Bronchial epithelial cell (primary cell): ENCODE data around the gene THADA. TPM values are rescaled to one million over a fixed set of nuclear protein-coding genes. Genes with fewer than 3 reads are reported as not detected.
"Not testable (repeated sequence)": the region's sequence is repeated elsewhere in the genome, so short reads cannot be mapped to it uniquely, and the experiment has no call there.

Experiments used
- DNase-seq: peaks from one replicate; pipeline ENCODE4 v3.0.0-alpha.2; 2010; ENCODE audit warnings: low read depth
- FAIRE-seq: peaks from 2 replicates; lab custom pipeline; 2011; peaks lifted over from hg19 to GRCh38; lab: Jason Lieb, UNC
- H3K27me3 ChIP-seq: 2 replicates; pipeline ENCODE4 v1.5.1; 2011; ENCODE audit warnings: low read length; ENCODE audit not compliant: control insufficient read depth, insufficient read depth
- H3K36me3 ChIP-seq: 2 replicates; pipeline ENCODE4 v1.5.1; 2011; ENCODE audit warnings: low read length; ENCODE audit not compliant: control insufficient read depth, insufficient read depth
- H3K4me3 ChIP-seq: 2 replicates; pipeline ENCODE4 v1.5.1; 2011; ENCODE audit warnings: mild to moderate bottlenecking, low read depth, low read length, control low read depth
- total RNA-seq: library from RNA; depleted of rRNA; stranded (reverse); fragments of >200 nt; gene quantifications from 2 replicates; pipeline ENCODE4 v1.2.1, GENCODE V29; 2014
- TF ChIP-seq, protein P1 (sequence below): IDR thresholded peaks from 2 replicates; pipeline ENCODE4 v1.5.1; 2011; ENCODE audit warnings: mild to moderate bottlenecking, moderate library complexity, low read length, control low read depth, inconsistent platforms; ENCODE audit not compliant: insufficient read depth, severe bottlenecking

The THADA gene
- total RNA-seq, 1 donor from 2014 or later, result 25.8 TPM

DNA sequence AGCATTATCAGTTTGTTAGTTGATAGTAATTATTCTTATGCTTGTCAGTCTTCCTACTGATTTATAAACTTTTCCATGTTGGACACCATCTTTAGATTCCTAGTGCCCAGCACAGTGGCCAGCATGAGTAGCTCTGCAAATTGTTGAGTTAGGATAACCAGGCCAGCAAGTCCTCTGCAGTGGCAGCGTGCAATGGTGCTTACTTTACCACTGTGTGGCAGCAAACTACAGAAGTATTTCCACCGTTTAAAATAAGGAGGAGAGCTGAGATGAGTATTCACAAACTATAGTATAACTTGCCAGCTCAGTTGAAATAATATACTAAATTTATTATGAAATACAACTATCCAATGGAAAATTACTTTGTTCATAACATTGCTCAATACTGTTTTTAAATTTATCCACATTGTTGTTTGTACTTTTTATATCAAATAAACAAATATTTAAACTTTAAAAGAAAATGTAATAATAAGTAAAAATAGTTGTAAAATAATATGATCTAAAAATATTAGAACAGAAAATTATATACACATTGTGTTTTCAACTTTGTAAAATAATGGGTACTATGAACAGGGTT is 9.3 kb upstream of the THADA start:
- H3K4me3 ChIP-seq, result no peak overlapping the region
- FAIRE-seq (no peak), DNase-seq (peak; percentile 55)

DNA sequence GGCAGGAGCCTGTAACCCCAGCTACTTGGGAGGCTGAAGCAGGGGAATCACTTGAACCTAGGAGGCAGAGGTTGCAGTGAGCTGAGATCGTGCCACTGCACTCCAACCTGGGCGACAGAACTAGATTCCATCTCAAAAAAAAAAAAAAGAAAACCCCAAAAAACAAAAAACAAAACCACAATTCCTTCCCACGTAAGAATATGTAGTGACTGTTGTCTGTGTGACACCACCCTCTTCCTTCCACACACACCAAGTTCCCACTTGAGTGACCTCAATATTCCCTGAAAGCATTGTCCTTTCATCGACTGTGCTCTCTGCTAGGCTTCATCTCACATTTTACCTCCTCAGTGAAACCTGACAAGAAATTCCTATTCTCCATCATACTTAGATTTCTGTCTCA is 8.8 kb upstream of the THADA start:
- Histone ChIP-seq H3K27me3 (no peaks in the 10 kb centered on the region), H3K4me3 (no peak overlapping the region), H3K36me3 (no peaks in the 10 kb centered on the region)
- FAIRE-seq (no peak), DNase-seq (no peak)
- TF ChIP-seq, protein P1, sequence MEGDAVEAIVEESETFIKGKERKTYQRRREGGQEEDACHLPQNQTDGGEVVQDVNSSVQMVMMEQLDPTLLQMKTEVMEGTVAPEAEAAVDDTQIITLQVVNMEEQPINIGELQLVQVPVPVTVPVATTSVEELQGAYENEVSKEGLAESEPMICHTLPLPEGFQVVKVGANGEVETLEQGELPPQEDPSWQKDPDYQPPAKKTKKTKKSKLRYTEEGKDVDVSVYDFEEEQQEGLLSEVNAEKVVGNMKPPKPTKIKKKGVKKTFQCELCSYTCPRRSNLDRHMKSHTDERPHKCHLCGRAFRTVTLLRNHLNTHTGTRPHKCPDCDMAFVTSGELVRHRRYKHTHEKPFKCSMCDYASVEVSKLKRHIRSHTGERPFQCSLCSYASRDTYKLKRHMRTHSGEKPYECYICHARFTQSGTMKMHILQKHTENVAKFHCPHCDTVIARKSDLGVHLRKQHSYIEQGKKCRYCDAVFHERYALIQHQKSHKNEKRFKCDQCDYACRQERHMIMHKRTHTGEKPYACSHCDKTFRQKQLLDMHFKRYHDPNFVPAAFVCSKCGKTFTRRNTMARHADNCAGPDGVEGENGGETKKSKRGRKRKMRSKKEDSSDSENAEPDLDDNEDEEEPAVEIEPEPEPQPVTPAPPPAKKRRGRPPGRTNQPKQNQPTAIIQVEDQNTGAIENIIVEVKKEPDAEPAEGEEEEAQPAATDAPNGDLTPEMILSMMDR, result no peak

More for the DNA sequence above, 9.3 kb upstream of the THADA start:
- Histone ChIP-seq H3K36me3 (no peaks in the 10 kb centered on the region), H3K27me3 (no peaks in the 10 kb centered on the region)
- TF ChIP-seq, protein P1, result peak; percentile 44

DNA sequence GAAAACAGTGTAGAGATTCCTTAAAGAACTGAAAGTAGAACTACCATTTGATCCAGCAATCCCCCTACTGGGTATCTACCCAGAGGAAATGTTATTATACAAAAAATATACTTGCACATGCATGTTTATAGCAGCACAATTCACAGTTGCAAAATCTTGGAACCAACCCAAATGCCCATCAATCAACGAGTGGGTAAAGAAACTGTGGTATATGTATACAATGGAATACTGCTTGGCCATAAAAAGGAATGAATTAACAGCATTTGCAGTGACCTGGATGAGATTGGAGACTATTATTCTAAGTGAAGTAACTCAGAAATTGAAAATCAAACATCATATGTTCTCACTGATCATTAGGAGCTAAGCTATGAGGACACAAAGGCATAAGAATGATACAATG is 4.8 kb upstream of the THADA start:
- FAIRE-seq, H3K27me3 ChIP-seq, H3K4me3 ChIP-seq, H3K36me3 ChIP-seq, DNase-seq: not testable (repeated sequence)

DNA sequence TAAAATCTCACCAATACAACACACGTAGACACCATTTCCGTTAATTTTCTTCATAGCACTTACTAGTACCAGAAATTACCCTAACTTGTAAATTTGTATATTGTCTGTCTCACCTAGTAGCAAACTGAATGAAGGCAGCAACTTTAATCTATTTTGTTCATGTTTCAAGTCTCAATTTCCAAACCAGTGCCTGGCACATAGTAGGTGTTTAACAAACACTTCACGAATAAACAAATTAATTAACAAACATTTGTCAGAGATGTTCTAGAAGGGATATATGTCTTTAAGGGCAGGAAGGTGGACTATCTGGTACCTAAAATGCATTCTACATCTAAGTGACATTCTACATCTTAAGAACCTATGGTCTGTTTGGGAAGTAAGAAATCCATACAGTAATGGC is 963 bp downstream of the THADA start:
- TF ChIP-seq, protein P1, result no peak
- no peaks in the 10 kb centered on the region for H3K36me3 ChIP-seq
- DNase-seq (no peak), FAIRE-seq (no peak)
- H3K4me3 ChIP-seq, result peak overlapping the region; percentile 74
- H3K27me3 ChIP-seq, result no peaks in the 10 kb centered on the region

DNA sequence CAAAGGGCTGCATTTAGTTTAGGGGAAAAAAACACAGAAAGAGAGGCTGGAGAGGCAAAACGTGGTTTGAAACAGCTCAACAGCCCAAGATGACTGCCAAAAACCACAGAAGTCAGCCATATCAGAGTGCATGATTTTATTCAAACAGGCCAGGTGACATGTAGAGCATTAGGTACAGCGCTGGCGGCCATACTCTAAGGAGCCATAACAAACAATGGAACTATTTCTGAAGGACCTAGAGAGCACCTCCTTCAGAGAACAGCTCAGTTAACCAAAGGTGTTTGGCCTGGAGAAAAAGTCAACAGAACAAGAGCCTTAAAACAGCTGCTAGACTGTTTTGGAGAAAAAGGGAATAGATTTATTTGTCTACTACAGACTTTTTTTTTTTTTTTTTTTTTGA is 2.6 kb downstream of the THADA start:
- FAIRE-seq, result no peak
- no peak overlapping the region for H3K4me3 ChIP-seq
- no peaks in the 10 kb centered on the region for H3K36me3 ChIP-seq
- TF ChIP-seq, protein P1, result no peak
- no peak for DNase-seq
- no peaks in the 10 kb centered on the region for H3K27me3 ChIP-seq

DNA sequence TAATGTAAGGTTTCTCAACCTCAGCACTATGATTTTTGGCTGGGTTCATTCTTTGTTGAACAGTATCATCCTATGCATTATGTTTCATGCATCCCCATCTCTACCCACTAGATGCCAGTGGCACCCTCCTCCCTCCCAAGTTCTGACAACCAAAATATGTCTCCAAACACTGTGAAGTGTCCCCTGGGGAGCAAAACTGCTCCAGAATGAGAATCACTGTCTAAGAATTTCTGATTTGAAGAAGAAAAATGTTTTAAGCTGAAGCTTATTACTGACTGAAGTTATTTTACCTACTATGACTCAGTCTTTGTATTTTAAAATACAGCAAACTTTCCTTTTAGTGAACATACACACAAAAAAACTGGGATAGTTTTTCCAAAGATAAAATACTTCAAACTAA is 3.4 kb downstream of the THADA start:
- TF ChIP-seq, protein P1, result no peak
- H3K36me3 ChIP-seq, result no peaks in the 10 kb centered on the region

More for the DNA sequence above, 3.4 kb downstream of the THADA start:
- no peaks in the 10 kb centered on the region for H3K27me3 ChIP-seq
- FAIRE-seq, result no peak
- H3K4me3 ChIP-seq, result no peak overlapping the region
- DNase-seq, result no peak
